Panc1 (cell line): ENCODE results near the gene ZNF629. TPM values are rescaled to one million over a fixed set of nuclear protein-coding genes. Genes with fewer than 3 reads are reported as not detected.

Source experiments
- ATAC-seq: fragments of 200-7000 bp; cut with Tn5 transposase; 2 replicates; pipeline ENCODE4 v1.9.1; 2020; ENCODE audit warnings: mild to moderate bottlenecking, moderate library complexity
- BruUV-seq: library from RNA; stranded (reverse); fragments of 400-500 nt; replicated peaks from 2 replicates; lab custom pipeline; 2021; lab: Mats Ljungman, UMichigan
- CTCF ChIA-PET: fragments of 300-600 bp; sonication (Branson Sonifier 250); formaldehyde crosslinking; loops from one replicate; lab custom pipeline; 2022; ENCODE audit warnings: antibody characterized with exemption; lab: Charles Lee
- POLR2A ChIA-PET: fragments of 300-600 bp; sonication (Branson Sonifier 250); formaldehyde crosslinking; loops from one replicate; lab custom pipeline; 2022; ENCODE audit warnings: antibody characterized with exemption; lab: Charles Lee
- DNase-seq: peaks from one replicate; pipeline ENCODE4 v3.0.0-alpha.2; 2010; ENCODE audit warnings: low read depth, low spot score
- H3K27ac ChIP-seq: 2 replicates; pipeline ENCODE4 v1.5.1; 2011; ENCODE audit warnings: mild to moderate bottlenecking, low read length, inconsistent platforms
- H3K27me3 ChIP-seq: fragments of 200-500 bp; sonication (Bioruptor generic); 2 replicates; pipeline ENCODE4 v1.6.0; 2014; ENCODE audit warnings: low read length, inconsistent platforms; ENCODE audit not compliant: control insufficient read depth, insufficient read depth
- H3K36me3 ChIP-seq: fragments of 200-500 bp; sonication (Bioruptor generic); 2 replicates; pipeline ENCODE4 v1.5.1; 2014; ENCODE audit warnings: inconsistent platforms, mild to moderate bottlenecking, low read length, moderate library complexity; ENCODE audit not compliant: control insufficient read depth, insufficient read depth
- H3K4me1 ChIP-seq: 2 replicates; pipeline ENCODE4 v1.5.1; 2011; ENCODE audit warnings: inconsistent platforms, mild to moderate bottlenecking, low read length, moderate library complexity; ENCODE audit not compliant: control insufficient read depth, insufficient read depth
- H3K4me3 ChIP-seq, 2 experiments: 2 replicates each; pipeline ENCODE4 v1.5.1; 2011 to 2012; ENCODE audit warnings: low read depth in 2 of 2, low read length in 2 of 2, mild to moderate bottlenecking in 2 of 2, inconsistent platforms in 1 of 2, moderate library complexity in 1 of 2
- H3K9me3 ChIP-seq: fragments of 200-500 bp; sonication (Bioruptor generic); 2 replicates; pipeline ENCODE4 v1.5.1; 2014; ENCODE audit warnings: low read depth, mild to moderate bottlenecking, inconsistent platforms, low read length, moderate library complexity; ENCODE audit not compliant: control insufficient read depth, insufficient read depth
- POLR2AphosphoS5 ChIP-seq: IDR thresholded peaks from 2 replicates; pipeline ENCODE4 v1.6.1; 2012; ENCODE audit warnings: mild to moderate bottlenecking, low read depth, low read length, moderate library complexity
- SIN3A ChIP-seq: IDR thresholded peaks from 2 replicates; pipeline ENCODE4 v1.6.1; 2012; ENCODE audit warnings: low read depth, mild to moderate bottlenecking, low read length, moderate library complexity, borderline replicate concordance; ENCODE audit not compliant: insufficient read depth
- TCF7L2 ChIP-seq: IDR thresholded peaks from 2 replicates; pipeline ENCODE4 v1.6.1; 2011; ENCODE audit warnings: mild to moderate bottlenecking, low read depth, low read length, inconsistent platforms
- in situ Hi-C: cut with HindIII; loops from 2 replicates; pipeline ENCODE4 v1.10.0; 2016; ENCODE audit warnings: low sequenced_read_pairs, low pct_unique_long_range_greater_than_20kb
- intact Hi-C: fragments of 100-400 bp; cut with micrococcal nuclease; formaldehyde crosslinking; loops from one replicate; pipeline ENCODE4 v1.10.0; 2022; ENCODE audit not compliant: unreplicated experiment
- total RNA-seq: library from RNA; stranded (reverse); gene quantifications from one replicate; pipeline ENCODE4 v1.2.1, GENCODE V29; 2021; ENCODE audit not compliant: unreplicated experiment
- TF ChIP-seq, protein P1 (sequence below): fragments of 450-650 bp; IDR thresholded peaks from 2 replicates; pipeline ENCODE4 v1.5.1; 2017; ENCODE audit warnings: mild to moderate bottlenecking
- TF ChIP-seq, protein P2 (sequence below), 2 experiments: IDR thresholded peaks; 2 replicates each; pipeline ENCODE4 v1.6.1; 2011 to 2012; ENCODE audit warnings: low read depth in 2 of 2, control low read depth in 1 of 2, low read length in 1 of 2, mild to moderate bottlenecking in 1 of 2, moderate library complexity in 1 of 2; ENCODE audit not compliant: insufficient read depth in 1 of 2

The ZNF629 gene
- total RNA-seq, 1 experiment from 2014 or later, result 19.2 TPM

DNA sequence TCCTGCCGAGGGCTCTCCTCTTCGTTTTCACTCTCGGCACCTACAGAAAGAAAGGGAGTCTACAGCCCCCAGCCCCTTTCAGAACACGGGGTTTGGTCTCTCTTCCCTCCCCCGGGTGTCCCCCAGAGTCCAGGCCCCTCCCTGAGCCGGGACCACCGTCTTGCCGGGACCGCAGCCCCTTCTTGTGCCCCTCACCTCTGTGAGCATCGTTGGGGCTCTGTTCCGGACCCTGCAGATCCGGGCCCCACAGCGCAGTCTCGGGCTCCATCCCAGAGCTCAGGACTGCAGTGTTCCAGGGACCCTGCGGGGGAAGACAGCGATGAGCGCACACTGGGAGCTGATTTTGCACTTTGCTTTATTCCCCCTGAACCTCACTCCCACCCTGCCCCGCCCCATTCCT lies 2.8 kb downstream of the ZNF629 start:
- CTCF ChIA-PET, result no interaction called here
- intact Hi-C loops, result no loop called here
- peaks cover 20% of the 10 kb centered on the region for H3K4me1 ChIP-seq
- no peak overlapping the region for H3K27ac ChIP-seq
- no peak for ATAC-seq
- in situ Hi-C loops, result no loop called here
- no peaks in the 10 kb centered on the region for H3K27me3 ChIP-seq
- no peak overlapping the region for H3K4me3 ChIP-seq
- POLR2A ChIA-PET, result interaction anchor here (0.6 kb wide), 1 partner anchor 35 kb away, joined by 3 read pairs; no protein-coding TSS in a partner anchor
- BruUV-seq, result no TSS peak
- no peaks in the 10 kb centered on the region for H3K9me3 ChIP-seq
- H3K36me3 ChIP-seq, result peaks cover 8% of the 10 kb centered on the region; the same call in 1 of the 2 replicates
- TF ChIP-seq, protein P1, sequence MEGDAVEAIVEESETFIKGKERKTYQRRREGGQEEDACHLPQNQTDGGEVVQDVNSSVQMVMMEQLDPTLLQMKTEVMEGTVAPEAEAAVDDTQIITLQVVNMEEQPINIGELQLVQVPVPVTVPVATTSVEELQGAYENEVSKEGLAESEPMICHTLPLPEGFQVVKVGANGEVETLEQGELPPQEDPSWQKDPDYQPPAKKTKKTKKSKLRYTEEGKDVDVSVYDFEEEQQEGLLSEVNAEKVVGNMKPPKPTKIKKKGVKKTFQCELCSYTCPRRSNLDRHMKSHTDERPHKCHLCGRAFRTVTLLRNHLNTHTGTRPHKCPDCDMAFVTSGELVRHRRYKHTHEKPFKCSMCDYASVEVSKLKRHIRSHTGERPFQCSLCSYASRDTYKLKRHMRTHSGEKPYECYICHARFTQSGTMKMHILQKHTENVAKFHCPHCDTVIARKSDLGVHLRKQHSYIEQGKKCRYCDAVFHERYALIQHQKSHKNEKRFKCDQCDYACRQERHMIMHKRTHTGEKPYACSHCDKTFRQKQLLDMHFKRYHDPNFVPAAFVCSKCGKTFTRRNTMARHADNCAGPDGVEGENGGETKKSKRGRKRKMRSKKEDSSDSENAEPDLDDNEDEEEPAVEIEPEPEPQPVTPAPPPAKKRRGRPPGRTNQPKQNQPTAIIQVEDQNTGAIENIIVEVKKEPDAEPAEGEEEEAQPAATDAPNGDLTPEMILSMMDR, result no peak
- TF ChIP-seq, protein P2, sequence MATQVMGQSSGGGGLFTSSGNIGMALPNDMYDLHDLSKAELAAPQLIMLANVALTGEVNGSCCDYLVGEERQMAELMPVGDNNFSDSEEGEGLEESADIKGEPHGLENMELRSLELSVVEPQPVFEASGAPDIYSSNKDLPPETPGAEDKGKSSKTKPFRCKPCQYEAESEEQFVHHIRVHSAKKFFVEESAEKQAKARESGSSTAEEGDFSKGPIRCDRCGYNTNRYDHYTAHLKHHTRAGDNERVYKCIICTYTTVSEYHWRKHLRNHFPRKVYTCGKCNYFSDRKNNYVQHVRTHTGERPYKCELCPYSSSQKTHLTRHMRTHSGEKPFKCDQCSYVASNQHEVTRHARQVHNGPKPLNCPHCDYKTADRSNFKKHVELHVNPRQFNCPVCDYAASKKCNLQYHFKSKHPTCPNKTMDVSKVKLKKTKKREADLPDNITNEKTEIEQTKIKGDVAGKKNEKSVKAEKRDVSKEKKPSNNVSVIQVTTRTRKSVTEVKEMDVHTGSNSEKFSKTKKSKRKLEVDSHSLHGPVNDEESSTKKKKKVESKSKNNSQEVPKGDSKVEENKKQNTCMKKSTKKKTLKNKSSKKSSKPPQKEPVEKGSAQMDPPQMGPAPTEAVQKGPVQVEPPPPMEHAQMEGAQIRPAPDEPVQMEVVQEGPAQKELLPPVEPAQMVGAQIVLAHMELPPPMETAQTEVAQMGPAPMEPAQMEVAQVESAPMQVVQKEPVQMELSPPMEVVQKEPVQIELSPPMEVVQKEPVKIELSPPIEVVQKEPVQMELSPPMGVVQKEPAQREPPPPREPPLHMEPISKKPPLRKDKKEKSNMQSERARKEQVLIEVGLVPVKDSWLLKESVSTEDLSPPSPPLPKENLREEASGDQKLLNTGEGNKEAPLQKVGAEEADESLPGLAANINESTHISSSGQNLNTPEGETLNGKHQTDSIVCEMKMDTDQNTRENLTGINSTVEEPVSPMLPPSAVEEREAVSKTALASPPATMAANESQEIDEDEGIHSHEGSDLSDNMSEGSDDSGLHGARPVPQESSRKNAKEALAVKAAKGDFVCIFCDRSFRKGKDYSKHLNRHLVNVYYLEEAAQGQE (IDR thresholded peaks at IDR 0.05; ENCODE audit: insufficient read depth in 1 of 2, low read depth in 2 of 2, low read length in 1 of 2), result no peak
- TF ChIP-seq SIN3A (no peak), TCF7L2 (no peak)
- no peak for DNase-seq

DNA sequence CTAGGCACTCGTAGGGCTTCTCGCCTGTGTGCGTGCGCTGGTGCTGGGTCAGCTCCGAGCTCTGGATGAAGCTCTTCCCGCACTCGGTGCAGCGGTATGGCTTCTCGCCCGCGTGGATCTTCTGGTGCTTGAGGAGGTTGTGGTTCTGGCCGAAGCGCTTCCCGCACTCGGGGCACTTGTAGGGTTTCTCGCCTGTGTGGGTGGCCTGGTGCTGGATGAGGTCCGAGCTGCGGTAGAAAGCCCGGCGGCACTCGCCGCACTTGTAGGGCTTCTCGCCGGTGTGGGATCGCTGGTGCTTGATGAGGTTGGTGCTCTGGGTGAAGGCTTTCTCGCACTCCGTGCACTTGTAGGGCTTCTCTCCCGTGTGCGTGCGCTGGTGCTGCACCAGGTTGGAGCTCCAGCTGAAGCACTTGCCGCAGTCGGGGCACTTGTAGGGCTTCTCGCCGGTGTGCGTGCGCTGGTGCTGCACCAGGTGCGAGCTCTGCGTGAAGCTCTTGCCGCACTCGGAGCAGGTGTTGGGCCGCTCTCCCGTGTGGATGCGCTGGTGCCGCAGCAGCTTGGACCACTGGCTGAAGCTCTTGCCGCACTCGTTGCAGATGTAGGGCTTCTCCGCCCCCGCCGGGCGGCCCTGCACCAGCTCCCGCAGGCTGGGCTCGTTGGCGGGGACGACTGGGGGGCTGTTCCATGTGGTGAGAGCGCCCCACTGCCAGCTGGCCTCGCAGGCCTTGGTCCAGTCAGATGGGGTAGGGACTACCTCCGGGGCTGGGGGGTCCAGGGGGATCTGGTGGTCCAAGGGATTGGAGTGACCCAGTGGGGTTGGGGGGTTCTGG lies 3.5 kb downstream of the ZNF629 start:
- Histone ChIP-seq H3K4me1 (peaks cover 23% of the 10 kb centered on the region), H3K27me3 (no peaks in the 10 kb centered on the region), H3K4me3 (no peak overlapping the region), H3K36me3 (peaks cover 8% of the 10 kb centered on the region; the same call in 1 of the 2 replicates), H3K27ac (no peak overlapping the region), H3K9me3 (no peaks in the 10 kb centered on the region)
- intact Hi-C loops, result no loop called here
- no TSS peak for BruUV-seq
- no peak for DNase-seq
- POLR2A ChIA-PET, result interaction anchor here (0.6 kb wide), 2 partner anchors 36 to 118 kb away, joined by 3 read pairs; no protein-coding TSS in a partner anchor
- in situ Hi-C loops, result no loop called here
- TF ChIP-seq, protein P2 (IDR thresholded peaks at IDR 0.05; ENCODE audit: insufficient read depth in 1 of 2, low read depth in 2 of 2, low read length in 1 of 2), result no peak
- TF ChIP-seq TCF7L2 (no peak), POLR2AphosphoS5 (no peak), SIN3A (no peak)
- TF ChIP-seq, protein P1, result no peak
- no peak for ATAC-seq
- CTCF ChIA-PET, result interaction anchor here (0.6 kb wide), 1 partner anchor 26 kb away, joined by 3 read pairs; no protein-coding TSS in a partner anchor
